Gastrocnemius medialis (tissue), 4 donors: ENCODE data around the gene PHF14.

Source experiments
- POLR2A ChIP-seq, 2 donors: fragments of 450-650 bp; IDR thresholded peaks; one replicate each; pipeline ENCODE4 v1.6.1; 2017; ENCODE audit warnings: antibody characterized with exemption in 2 of 2, mild to moderate bottlenecking in 2 of 2, moderate library complexity in 2 of 2
- TF ChIP-seq, protein P1 (sequence below), 5 experiments: fragments of 450-650 bp in 3 of 5; fragments of 200-600 bp in 2 of 5; sonication (generic) in 2 of 5; IDR thresholded peaks in 4 of 5; conservative IDR thresholded peaks in 1 of 5; 1 replicate in 4 of 5; 2 replicates in 1 of 5; pipeline ENCODE4 v1.5.1; 2016 to 2019; ENCODE audit warnings: antibody characterized with exemption in 5 of 5, mild to moderate bottlenecking in 3 of 5, moderate library complexity in 3 of 5

DNA sequence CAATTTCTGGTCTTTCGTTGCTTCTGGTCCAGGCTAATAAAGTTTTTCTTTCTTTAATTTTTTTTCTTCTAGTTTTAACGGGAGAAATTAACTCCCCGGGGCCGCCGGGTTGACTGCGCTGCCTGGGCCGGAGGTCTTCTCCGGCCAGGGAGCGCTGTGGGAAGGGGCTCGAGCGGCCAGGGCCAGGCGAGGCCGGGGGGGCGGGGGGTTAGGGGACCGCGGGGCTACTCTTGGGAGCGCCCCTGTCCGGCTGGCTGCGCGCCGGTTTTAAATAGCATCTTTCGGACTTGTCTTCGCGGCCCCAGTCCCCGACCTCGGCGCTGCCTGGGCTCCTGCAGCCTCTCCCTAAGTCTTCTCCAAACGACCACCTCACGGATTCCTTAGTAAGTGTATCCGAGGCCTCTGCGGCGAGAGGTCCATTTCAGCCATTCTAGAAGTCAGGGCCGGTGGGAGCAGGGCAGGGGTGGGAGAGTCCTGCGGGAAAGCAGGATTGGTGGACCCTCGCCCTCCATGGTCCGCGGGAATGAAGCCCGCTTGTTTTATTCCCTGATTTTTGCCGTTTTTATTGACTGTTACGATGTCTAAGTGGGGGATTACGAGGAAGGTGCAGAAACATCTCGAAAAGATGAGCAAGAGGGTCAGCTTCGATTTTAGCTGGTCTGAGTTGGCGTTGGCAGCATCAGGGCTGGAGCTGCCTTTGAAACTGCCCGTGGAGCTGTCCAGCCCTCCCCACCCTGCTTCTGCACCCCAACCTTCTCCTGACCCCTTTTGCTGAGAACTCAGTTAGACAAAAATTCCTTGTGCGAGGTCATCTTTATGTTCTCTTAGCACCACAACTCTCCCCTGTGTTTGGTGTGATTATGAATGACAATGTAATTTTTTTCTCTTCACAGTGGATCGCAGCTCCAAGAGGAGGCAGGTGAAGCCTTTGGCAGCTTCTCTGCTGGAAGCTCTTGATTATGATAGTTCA, 555 bp downstream of the PHF14 start:
- TF ChIP-seq, protein P1, sequence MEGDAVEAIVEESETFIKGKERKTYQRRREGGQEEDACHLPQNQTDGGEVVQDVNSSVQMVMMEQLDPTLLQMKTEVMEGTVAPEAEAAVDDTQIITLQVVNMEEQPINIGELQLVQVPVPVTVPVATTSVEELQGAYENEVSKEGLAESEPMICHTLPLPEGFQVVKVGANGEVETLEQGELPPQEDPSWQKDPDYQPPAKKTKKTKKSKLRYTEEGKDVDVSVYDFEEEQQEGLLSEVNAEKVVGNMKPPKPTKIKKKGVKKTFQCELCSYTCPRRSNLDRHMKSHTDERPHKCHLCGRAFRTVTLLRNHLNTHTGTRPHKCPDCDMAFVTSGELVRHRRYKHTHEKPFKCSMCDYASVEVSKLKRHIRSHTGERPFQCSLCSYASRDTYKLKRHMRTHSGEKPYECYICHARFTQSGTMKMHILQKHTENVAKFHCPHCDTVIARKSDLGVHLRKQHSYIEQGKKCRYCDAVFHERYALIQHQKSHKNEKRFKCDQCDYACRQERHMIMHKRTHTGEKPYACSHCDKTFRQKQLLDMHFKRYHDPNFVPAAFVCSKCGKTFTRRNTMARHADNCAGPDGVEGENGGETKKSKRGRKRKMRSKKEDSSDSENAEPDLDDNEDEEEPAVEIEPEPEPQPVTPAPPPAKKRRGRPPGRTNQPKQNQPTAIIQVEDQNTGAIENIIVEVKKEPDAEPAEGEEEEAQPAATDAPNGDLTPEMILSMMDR (IDR thresholded peaks at IDR 0.05 in 4 of 5, conservative IDR thresholded peaks at IDR 0.05 in 1 of 5): no peak
- no peak for TF ChIP-seq POLR2A (IDR thresholded peaks at IDR 0.05)
